G401 (cell line): ENCODE measurements around the gene PYROXD2. TPM values are rescaled to one million over a fixed set of nuclear protein-coding genes. Genes with fewer than 3 reads are reported as not detected.

Experiments used
- DNase-seq: peaks from one replicate; pipeline ENCODE4 v3.0.0-alpha.2; 2015; ENCODE audit warnings: low spot score
- in situ Hi-C: cut with HindIII; loops from 2 replicates; pipeline ENCODE4 v1.10.0; 2016; ENCODE audit warnings: low sequenced_read_pairs, mixed read lengths
- total RNA-seq: library from RNA; depleted of rRNA; stranded (reverse); fragments of >200 nt; shearing (Covaris generic); gene quantifications from 2 replicates; pipeline ENCODE4 v1.2.3, GENCODE V29; 2014

PYROXD2 gene
- total RNA-seq, 1 experiment from 2014 or later = not detected

GRCh38 chr10:98438715-98439114 lies 23.7 kb upstream of the PYROXD2 start:
- no peak for DNase-seq
- in situ Hi-C loops = no loop called here

GRCh38 chr10:98436704-98437103 lies 21.7 kb upstream of the PYROXD2 start:
- no peak for DNase-seq
- in situ Hi-C loops = no loop called here

- DNase-seq = no peak
- in situ Hi-C loops = no loop called here
Observed at GRCh38 chr10:98435178-98435577, 20.2 kb upstream of the PYROXD2 start.

GRCh38 chr10:98433881-98434732 lies 19.1 kb upstream of the PYROXD2 start:
- DNase-seq = no peak
- in situ Hi-C loops = no loop called here

- no peak for DNase-seq
- in situ Hi-C loops = no loop called here
Observed at GRCh38 chr10:98433371-98433770, 18.4 kb upstream of the PYROXD2 start.

GRCh38 chr10:98432330-98432729 lies 17.3 kb upstream of the PYROXD2 start:
- in situ Hi-C loops = no loop called here
- no peak for DNase-seq

- DNase-seq = no peak
- in situ Hi-C loops = no loop called here
Observed at GRCh38 chr10:98431016-98431415, 16.0 kb upstream of the PYROXD2 start.

- no peak for DNase-seq
- in situ Hi-C loops = no loop called here
Observed at GRCh38 chr10:98430427-98430826, 15.4 kb upstream of the PYROXD2 start.

- in situ Hi-C loops = no loop called here
- DNase-seq = no peak
Observed at GRCh38 chr10:98429320-98430072, 14.5 kb upstream of the PYROXD2 start.

- no peak for DNase-seq
- in situ Hi-C loops = no loop called here
Observed at GRCh38 chr10:98427011-98427515, 12.1 kb upstream of the PYROXD2 start.

GRCh38 chr10:98425511-98426352 lies 10.8 kb upstream of the PYROXD2 start:
- DNase-seq = peak; percentile 12
- in situ Hi-C loops = no loop called here

GRCh38 chr10:98424295-98425254 lies 9.6 kb upstream of the PYROXD2 start:
- in situ Hi-C loops = no loop called here
- DNase-seq = no peak

GRCh38 chr10:98423691-98424120 lies 8.7 kb upstream of the PYROXD2 start:
- DNase-seq = no peak
- in situ Hi-C loops = no loop called here

GRCh38 chr10:98422182-98422581 lies 7.2 kb upstream of the PYROXD2 start:
- in situ Hi-C loops = no loop called here
- DNase-seq = no peak

GRCh38 chr10:98420786-98421185 lies 5.8 kb upstream of the PYROXD2 start:
- in situ Hi-C loops = no loop called here
- no peak for DNase-seq

GRCh38 chr10:98419469-98420261 lies 4.7 kb upstream of the PYROXD2 start:
- no peak for DNase-seq
- in situ Hi-C loops = no loop called here

- no peak for DNase-seq
- in situ Hi-C loops = no loop called here
Observed at GRCh38 chr10:98418665-98419468, 3.9 kb upstream of the PYROXD2 start.
